Loucy (cell line): Measurements from ENCODE around the gene ARID1B.

ENCODE experiments used
- H2AFZ ChIP-seq: fragments of 200-600 bp; sonication (generic); 2 replicates; pipeline ENCODE4 v1.6.0; 2016; ENCODE audit warnings: antibody characterized with exemption, mild to moderate bottlenecking, low read length, moderate library complexity
- H3F3A ChIP-seq: fragments of 200-600 bp; 2 replicates; pipeline ENCODE4 v1.6.0; 2016; ENCODE audit warnings: antibody characterized with exemption, low read depth, mild to moderate bottlenecking
- H3K27me3 ChIP-seq: fragments of 200-600 bp; sonication (generic); 2 replicates; pipeline ENCODE4 v1.6.1; 2014; ENCODE audit warnings: low read length, mild to moderate bottlenecking; ENCODE audit not compliant: insufficient read depth, poor library complexity, severe bottlenecking
- H3K36me3 ChIP-seq: fragments of 200-600 bp; sonication (generic); 2 replicates; pipeline ENCODE4 v1.6.1; 2016; ENCODE audit warnings: low read length; ENCODE audit not compliant: insufficient read depth
- H3K4me1 ChIP-seq: fragments of 200-600 bp; sonication (generic); 2 replicates; pipeline ENCODE4 v1.5.1; 2014; ENCODE audit warnings: low read length, mild to moderate bottlenecking; ENCODE audit not compliant: insufficient read depth, poor library complexity, severe bottlenecking
- H3K4me2 ChIP-seq: fragments of 200-600 bp; sonication (generic); 2 replicates; pipeline ENCODE4 v1.6.0; 2014; ENCODE audit warnings: antibody characterized with exemption, low read length, low read depth, mild to moderate bottlenecking; ENCODE audit not compliant: poor library complexity, severe bottlenecking
- H3K4me3 ChIP-seq: fragments of 200-600 bp; sonication (generic); 2 replicates; pipeline ENCODE4 v1.5.1; 2014; ENCODE audit warnings: low read length, mild to moderate bottlenecking, mixed read lengths; ENCODE audit not compliant: poor library complexity, severe bottlenecking
- H3K79me2 ChIP-seq: fragments of 200-600 bp; sonication (generic); 2 replicates; pipeline ENCODE4 v1.6.1; 2014; ENCODE audit warnings: low read length; ENCODE audit not compliant: insufficient read depth
- H3K9ac ChIP-seq: fragments of 200-600 bp; sonication (generic); 2 replicates; pipeline ENCODE4 v1.6.0; 2014; ENCODE audit warnings: mild to moderate bottlenecking, low read depth, low read length, moderate library complexity; ENCODE audit not compliant: poor library complexity, severe bottlenecking
- H3K9me2 ChIP-seq: fragments of 200-600 bp; sonication (generic); replicated peaks from 2 replicates; pipeline ENCODE4 v1.6.1; 2016; ENCODE audit warnings: low read depth, low read length, mixed read lengths
- H3K9me3 ChIP-seq: fragments of 200-600 bp; sonication (generic); 2 replicates; pipeline ENCODE4 v1.6.1; 2014; ENCODE audit warnings: mild to moderate bottlenecking, antibody characterized with exemption, low read length, low read depth; ENCODE audit not compliant: insufficient read depth
- H4K20me1 ChIP-seq: fragments of 200-600 bp; sonication (generic); 2 replicates; pipeline ENCODE4 v1.6.0; 2014; ENCODE audit warnings: antibody characterized with exemption, low read length, mild to moderate bottlenecking; ENCODE audit not compliant: insufficient read depth, poor library complexity, severe bottlenecking
- EZH2phosphoT487 ChIP-seq: fragments of 200-600 bp; IDR thresholded peaks from 2 replicates; pipeline ENCODE4 v1.6.1; 2018; ENCODE audit warnings: antibody characterized with exemption, mild to moderate bottlenecking, moderate library complexity, borderline replicate concordance
- TF ChIP-seq, protein P1 (sequence below): fragments of 200-600 bp; sonication (generic); conservative IDR thresholded peaks from 2 replicates; pipeline ENCODE4 v1.5.1; 2014; ENCODE audit warnings: mild to moderate bottlenecking, antibody characterized with exemption, low read length

ARID1B gene

GRCh38 chr6:157012355-157012754, 235.2 kb downstream of the ARID1B start:
- H3K9me2 ChIP-seq, result no peaks in the 10 kb centered on the region
- H3K27me3 ChIP-seq, result no peaks in the 10 kb centered on the region
- peaks cover 23% of the 10 kb centered on the region for H4K20me1 ChIP-seq
- H3K4me1 ChIP-seq, result no peaks in the 10 kb centered on the region
- H3F3A ChIP-seq, result no peaks in the 10 kb centered on the region
- peaks cover 100% of the 10 kb centered on the region for H3K79me2 ChIP-seq
- no peak overlapping the region for H3K9ac ChIP-seq
- TF ChIP-seq, protein P1, sequence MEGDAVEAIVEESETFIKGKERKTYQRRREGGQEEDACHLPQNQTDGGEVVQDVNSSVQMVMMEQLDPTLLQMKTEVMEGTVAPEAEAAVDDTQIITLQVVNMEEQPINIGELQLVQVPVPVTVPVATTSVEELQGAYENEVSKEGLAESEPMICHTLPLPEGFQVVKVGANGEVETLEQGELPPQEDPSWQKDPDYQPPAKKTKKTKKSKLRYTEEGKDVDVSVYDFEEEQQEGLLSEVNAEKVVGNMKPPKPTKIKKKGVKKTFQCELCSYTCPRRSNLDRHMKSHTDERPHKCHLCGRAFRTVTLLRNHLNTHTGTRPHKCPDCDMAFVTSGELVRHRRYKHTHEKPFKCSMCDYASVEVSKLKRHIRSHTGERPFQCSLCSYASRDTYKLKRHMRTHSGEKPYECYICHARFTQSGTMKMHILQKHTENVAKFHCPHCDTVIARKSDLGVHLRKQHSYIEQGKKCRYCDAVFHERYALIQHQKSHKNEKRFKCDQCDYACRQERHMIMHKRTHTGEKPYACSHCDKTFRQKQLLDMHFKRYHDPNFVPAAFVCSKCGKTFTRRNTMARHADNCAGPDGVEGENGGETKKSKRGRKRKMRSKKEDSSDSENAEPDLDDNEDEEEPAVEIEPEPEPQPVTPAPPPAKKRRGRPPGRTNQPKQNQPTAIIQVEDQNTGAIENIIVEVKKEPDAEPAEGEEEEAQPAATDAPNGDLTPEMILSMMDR, result 0 out of 2 replicates have a peak, but pooled peaks have one; percentile 13
- TF ChIP-seq EZH2phosphoT487, result no peak
- H3K9me3 ChIP-seq, result 0 out of 2 replicates have a peak, but pooled peaks cover 8% of the 10 kb centered on the region
- no peak overlapping the region for H3K4me3 ChIP-seq
- H3K4me2 ChIP-seq, result no peak overlapping the region
- no peaks in the 10 kb centered on the region for H3K36me3 ChIP-seq
- H2AFZ ChIP-seq, result no peak overlapping the region

DNA sequence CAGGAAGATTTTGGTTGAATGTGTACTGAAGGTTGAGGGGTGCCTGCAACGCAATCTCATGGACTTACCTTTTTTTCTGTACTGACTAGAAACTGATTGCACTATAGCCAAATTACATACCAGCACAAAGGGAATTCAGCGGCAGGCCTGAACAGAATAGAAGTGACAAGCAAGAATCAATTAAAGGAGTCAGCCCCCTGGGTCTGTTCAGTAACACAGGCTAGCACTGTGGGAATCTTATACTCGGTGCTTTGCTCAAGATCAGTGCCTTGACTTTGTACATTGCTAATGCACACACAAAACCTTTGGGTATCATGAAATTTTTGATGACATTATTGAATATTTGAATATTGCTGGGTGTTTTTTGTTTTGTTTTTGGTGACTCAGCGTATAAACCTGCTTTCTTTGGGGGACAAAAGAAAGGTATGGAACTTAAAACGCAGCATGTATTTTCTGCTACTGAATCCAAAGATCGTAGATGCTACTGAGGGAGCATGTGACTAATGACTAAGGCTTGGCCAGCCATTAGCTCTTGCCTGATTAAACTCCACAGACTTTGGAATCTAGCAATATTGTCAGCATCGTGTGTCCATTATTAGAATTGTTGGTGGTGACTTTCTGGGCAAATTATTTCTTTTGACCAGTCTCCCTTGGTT, 236.6 kb downstream of the ARID1B start:
- peaks cover 27% of the 10 kb centered on the region for H4K20me1 ChIP-seq
- H3F3A ChIP-seq, result no peaks in the 10 kb centered on the region
- no peak for TF ChIP-seq EZH2phosphoT487
- TF ChIP-seq, protein P1, result no peak
- no peak overlapping the region for H3K4me2 ChIP-seq
- H3K36me3 ChIP-seq, result no peaks in the 10 kb centered on the region
- H3K9ac ChIP-seq, result no peak overlapping the region
- H3K27me3 ChIP-seq, result no peaks in the 10 kb centered on the region
- H3K9me2 ChIP-seq, result no peaks in the 10 kb centered on the region
- no peak overlapping the region for H2AFZ ChIP-seq
- H3K4me1 ChIP-seq, result peaks cover 3% of the 10 kb centered on the region
- 0 out of 2 replicates have a peak, but pooled peaks cover 8% of the 10 kb centered on the region for H3K9me3 ChIP-seq
- no peak overlapping the region for H3K4me3 ChIP-seq
- peaks cover 100% of the 10 kb centered on the region for H3K79me2 ChIP-seq

DNA sequence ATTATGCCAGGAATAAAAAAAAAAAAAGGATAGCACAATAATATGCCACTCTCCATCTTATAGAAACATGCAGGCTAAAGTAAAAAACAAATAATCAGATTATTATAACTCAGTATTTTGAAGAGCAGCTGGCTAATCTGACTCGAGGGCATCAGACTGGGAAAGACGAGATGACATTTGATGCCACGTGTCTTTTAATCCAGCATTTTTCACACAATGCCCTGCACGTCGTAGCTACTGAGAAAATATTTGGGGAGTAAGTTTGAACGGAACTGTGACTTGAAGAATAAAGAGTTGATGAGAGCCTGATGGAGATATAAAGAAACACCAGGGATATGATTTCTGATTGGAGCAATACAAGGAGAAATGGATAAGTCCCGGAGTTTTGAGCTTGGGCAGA, 237.7 kb downstream of the ARID1B start:
- no peaks in the 10 kb centered on the region for H3F3A ChIP-seq
- TF ChIP-seq, protein P1, result no peak
- TF ChIP-seq EZH2phosphoT487, result no peak
- peaks cover 34% of the 10 kb centered on the region for H4K20me1 ChIP-seq
- H3K27me3 ChIP-seq, result no peaks in the 10 kb centered on the region
- no peak overlapping the region for H2AFZ ChIP-seq
- no peaks in the 10 kb centered on the region for H3K9me2 ChIP-seq
- no peak overlapping the region for H3K4me3 ChIP-seq
- H3K9me3 ChIP-seq, result 0 out of 2 replicates have a peak, but pooled peaks cover 8% of the 10 kb centered on the region
- no peak overlapping the region for H3K4me2 ChIP-seq
- H3K79me2 ChIP-seq, result peaks cover 100% of the 10 kb centered on the region
- peaks cover 14% of the 10 kb centered on the region for H3K4me1 ChIP-seq
- H3K36me3 ChIP-seq, result no peaks in the 10 kb centered on the region
- H3K9ac ChIP-seq, result no peak overlapping the region
